Measurements from ENCODE around the gene ING3. TPM values are rescaled to one million over a fixed set of nuclear protein-coding genes. Genes with fewer than 3 reads are reported as not detected.
"Not testable (repeated sequence)": the region's sequence is repeated elsewhere in the genome, so short reads cannot be mapped to it uniquely, and the experiment has no call there.

Gene ING3
- polyA plus RNA-seq, 3 donors from 2014 or later, result 29.5 to 33.7 (median 31.4) TPM

- Mint-ChIP-seq H3K27ac (no peak overlapping the region), H3K9me3 (peaks cover 0 to 2% (median 0%) of the 10 kb centered on the region in 6 donors), H3K27me3 (ENCODE audit: low read depth in 3 of 3) (peaks cover 0 to 11% (median 2%) of the 10 kb centered on the region in 3 donors), H3K4me1 (peaks cover 2 to 4% of the 10 kb centered on the region in 2 donors), H3K36me3 (no peaks in the 10 kb centered on the region), H3K4me3 (no peak overlapping the region)
- peak in 1 of 3 donors; percentile 10 for DNase-seq
These were observed 45.9 kb downstream of the ING3 start for GRCh38 chr7:120996333-120996987.

GRCh38 chr7:120996988-120997345 is 46.4 kb downstream of the ING3 start:
- no peaks in the 10 kb centered on the region for H3K36me3 Mint-ChIP-seq
- peaks cover 2 to 4% of the 10 kb centered on the region in 2 donors for H3K4me1 Mint-ChIP-seq
- H3K27me3 Mint-ChIP-seq (ENCODE audit: low read depth in 3 of 3), result peaks cover 0 to 11% (median 2%) of the 10 kb centered on the region in 3 donors
- peaks cover 0 to 2% (median 0%) of the 10 kb centered on the region in 6 donors for H3K9me3 Mint-ChIP-seq
- no peak overlapping the region for H3K4me3 Mint-ChIP-seq
- H3K27ac Mint-ChIP-seq, result no peak overlapping the region
- no peak for DNase-seq

GRCh38 chr7:120997882-120998474 is 47.4 kb downstream of the ING3 start:
- peaks cover 0 to 8% (median 2%) of the 10 kb centered on the region in 3 donors for H3K27me3 Mint-ChIP-seq (ENCODE audit: low read depth in 3 of 3)
- H3K9me3 Mint-ChIP-seq, result peaks cover 0 to 2% (median 0%) of the 10 kb centered on the region in 6 donors
- no peak overlapping the region for H3K4me3 Mint-ChIP-seq

GRCh38 chr7:120998520-120998919 is 47.9 kb downstream of the ING3 start:
- DNase-seq, result no peak
- H3K9me3 Mint-ChIP-seq, result peaks cover 0 to 2% (median 0%) of the 10 kb centered on the region in 6 donors
- H3K4me1 Mint-ChIP-seq, result peaks cover 2 to 4% of the 10 kb centered on the region in 2 donors
- H3K36me3 Mint-ChIP-seq, result no peaks in the 10 kb centered on the region
- H3K27ac Mint-ChIP-seq, result no peak overlapping the region
- H3K4me3 Mint-ChIP-seq, result no peak overlapping the region
- H3K27me3 Mint-ChIP-seq (ENCODE audit: low read depth in 3 of 3), result peaks cover 0 to 8% (median 6%) of the 10 kb centered on the region in 3 donors

More at GRCh38 chr7:120997882-120998474, 47.4 kb downstream of the ING3 start:
- Mint-ChIP-seq H3K27ac (no peak overlapping the region), H3K4me1 (peaks cover 2 to 4% of the 10 kb centered on the region in 2 donors), H3K36me3 (no peaks in the 10 kb centered on the region)
- DNase-seq, result no peak

GRCh38 chr7:120998996-120999565 is 48.5 kb downstream of the ING3 start:
- no peak for DNase-seq
- H3K9me3 Mint-ChIP-seq, result peaks cover 0 to 2% (median 0%) of the 10 kb centered on the region in 6 donors
- H3K4me3 Mint-ChIP-seq, result no peak overlapping the region

GRCh38 chr7:121000081-121000983 is 49.8 kb downstream of the ING3 start:
- Mint-ChIP-seq H3K4me1 (peaks cover 2 to 4% of the 10 kb centered on the region in 2 donors), H3K27me3 (ENCODE audit: low read depth in 3 of 3) (peaks cover 0 to 6% (median 4%) of the 10 kb centered on the region in 3 donors), H3K36me3 (no peaks in the 10 kb centered on the region), H3K9me3 (peaks cover 0 to 5% (median 0%) of the 10 kb centered on the region in 6 donors), H3K4me3 (no peak overlapping the region), H3K27ac (no peak overlapping the region)
- no peak for DNase-seq

More at GRCh38 chr7:120998996-120999565, 48.5 kb downstream of the ING3 start:
- H3K27ac Mint-ChIP-seq, result no peak overlapping the region
- no peaks in the 10 kb centered on the region for H3K36me3 Mint-ChIP-seq
- peaks cover 0 to 7% (median 6%) of the 10 kb centered on the region in 3 donors for H3K27me3 Mint-ChIP-seq (ENCODE audit: low read depth in 3 of 3)
- peaks cover 2 to 4% of the 10 kb centered on the region in 2 donors for H3K4me1 Mint-ChIP-seq

- no peaks in the 10 kb centered on the region for H3K36me3 Mint-ChIP-seq
- H3K27ac Mint-ChIP-seq, result no peak overlapping the region
- H3K4me3 Mint-ChIP-seq, result no peak overlapping the region
- DNase-seq, result no peak
- H3K27me3 Mint-ChIP-seq (ENCODE audit: low read depth in 3 of 3), result peaks cover 0 to 6% (median 3%) of the 10 kb centered on the region in 3 donors
- peaks cover 0 to 5% (median 0%) of the 10 kb centered on the region in 6 donors for H3K9me3 Mint-ChIP-seq
- H3K4me1 Mint-ChIP-seq, result peaks cover 2 to 4% of the 10 kb centered on the region in 2 donors
These were observed 50.8 kb downstream of the ING3 start for GRCh38 chr7:121001234-121001906.

GRCh38 chr7:121002048-121002756 is 51.6 kb downstream of the ING3 start:
- peaks cover 0 to 5% (median 0%) of the 10 kb centered on the region in 6 donors for H3K9me3 Mint-ChIP-seq
- no peak for DNase-seq
- no peak overlapping the region for H3K4me3 Mint-ChIP-seq
- no peaks in the 10 kb centered on the region for H3K36me3 Mint-ChIP-seq
- peaks cover 0 to 6% (median 3%) of the 10 kb centered on the region in 3 donors for H3K27me3 Mint-ChIP-seq (ENCODE audit: low read depth in 3 of 3)
- H3K4me1 Mint-ChIP-seq, result peaks cover 0 to 4% of the 10 kb centered on the region in 2 donors
- H3K27ac Mint-ChIP-seq, result no peak overlapping the region

GRCh38 chr7:121002757-121003200 is 52.2 kb downstream of the ING3 start:
- Mint-ChIP-seq H3K27ac (no peak overlapping the region), H3K9me3 (peaks cover 0 to 5% (median 0%) of the 10 kb centered on the region in 6 donors), H3K4me3 (no peak overlapping the region), H3K4me1 (peaks cover 0 to 4% of the 10 kb centered on the region in 2 donors), H3K36me3 (no peaks in the 10 kb centered on the region), H3K27me3 (ENCODE audit: low read depth in 3 of 3) (peaks cover 0 to 8% (median 4%) of the 10 kb centered on the region in 3 donors)
- DNase-seq, result no peak

- no peak overlapping the region for H3K27ac Mint-ChIP-seq
- no peaks in the 10 kb centered on the region for H3K36me3 Mint-ChIP-seq
- H3K4me3 Mint-ChIP-seq, result no peak overlapping the region
- peaks cover 3 to 9% (median 6%) of the 10 kb centered on the region in 3 donors for H3K27me3 Mint-ChIP-seq (ENCODE audit: low read depth in 3 of 3)
- DNase-seq, result no peak
- peaks cover 0 to 5% (median 0%) of the 10 kb centered on the region in 6 donors for H3K9me3 Mint-ChIP-seq
- H3K4me1 Mint-ChIP-seq, result peaks cover 0 to 4% of the 10 kb centered on the region in 2 donors
These were observed 53.6 kb downstream of the ING3 start for GRCh38 chr7:121003986-121004685.

- H3K4me1 Mint-ChIP-seq; H3K9me3 Mint-ChIP-seq; H3K36me3 Mint-ChIP-seq; DNase-seq; H3K4me3 Mint-ChIP-seq; H3K27me3 Mint-ChIP-seq (ENCODE audit: low read depth in 3 of 3); H3K27ac Mint-ChIP-seq: not testable (repeated sequence)
These were observed 54.5 kb downstream of the ING3 start for GRCh38 chr7:121005058-121005457.

GRCh38 chr7:121005996-121006584 is 55.5 kb downstream of the ING3 start:
- DNase-seq, result no peak
- Mint-ChIP-seq H3K4me1 (no peaks in the 10 kb centered on the region), H3K9me3 (peaks cover 0 to 5% (median 0%) of the 10 kb centered on the region in 6 donors), H3K36me3 (no peaks in the 10 kb centered on the region), H3K27ac (no peak overlapping the region), H3K4me3 (no peak overlapping the region), H3K27me3 (ENCODE audit: low read depth in 3 of 3) (peaks cover 3 to 9% (median 6%) of the 10 kb centered on the region in 3 donors)
